Body of pancreas (tissue), 4 donors: ENCODE data around the gene NOL4L. TPM values are rescaled to one million over a fixed set of nuclear protein-coding genes. Genes with fewer than 3 reads are reported as not detected.
"Not testable (repeated sequence)": the region's sequence is repeated elsewhere in the genome, so short reads cannot be mapped to it uniquely, and the experiment has no call there.

Experiments used
- ATAC-seq: fragments of 150-250 bp; one replicate; pipeline ENCODE4 v1.9.1; 2016
- DNase-seq, 4 donors: peaks; one replicate each; pipeline ENCODE4 v3.0.0-alpha.2; 2019
- H3K27ac ChIP-seq, 4 donors: fragments of 200-600 bp; sonication (generic); 1 replicate in 3 of 4; 2 replicates in 1 of 4; pipeline versions ENCODE4 v1.5.1 to v1.6.1; 2016 to 2019; ENCODE audit warnings: mild to moderate bottlenecking in 1 of 4, mixed read lengths in 1 of 4, moderate library complexity in 1 of 4
- H3K27me3 ChIP-seq, 2 donors: fragments of 200-600 bp; sonication (generic); one replicate each; pipeline ENCODE4 v1.6.0; 2016; ENCODE audit warnings: mild to moderate bottlenecking in 1 of 2
- H3K36me3 ChIP-seq, 2 donors: fragments of 200-600 bp; sonication (generic); replicated peaks in 1 of 2; 2 replicates each; pipeline ENCODE4 v1.5.1; 2016; ENCODE audit warnings: low read depth in 2 of 2; ENCODE audit not compliant: insufficient read depth in 1 of 2
- H3K4me1 ChIP-seq: fragments of 200-600 bp; sonication (generic); one replicate; pipeline ENCODE4 v1.6.0; 2016
- H3K4me3 ChIP-seq, 2 donors: fragments of 200-600 bp; sonication (generic); 1 replicate in 1 of 2; 2 replicates in 1 of 2; pipeline ENCODE4 v1.5.1; 2016 to 2019
- H3K9me3 ChIP-seq, 3 donors: fragments of 200-600 bp; sonication (generic); 1 replicate in 2 of 3; 2 replicates in 1 of 3; pipeline ENCODE4 v1.5.1; 2016
- CTCF ChIP-seq, 7 experiments: fragments of 450-650 bp in 4 of 7; fragments of 200-600 bp in 3 of 7; sonication (generic) in 3 of 7; IDR thresholded peaks; one replicate each; pipeline ENCODE4 v1.5.1; 2016 to 2019; ENCODE audit warnings: antibody characterized with exemption in 7 of 7
- POLR2A ChIP-seq, 3 donors: fragments of 450-650 bp; IDR thresholded peaks; one replicate each; pipeline ENCODE4 v1.6.1; 2016; ENCODE audit warnings: antibody characterized with exemption in 3 of 3, mild to moderate bottlenecking in 2 of 3
- WGBS, 2 donors: methylation state at CpG; one replicate each; pipeline ENCODE4 v1.1.5; 2017; 5-methylcytosine and 5-hydroxymethylcytosine counted together
- intact Hi-C: fragments of 100-400 bp; cut with DNase I; formaldehyde crosslinking; loops from one replicate; pipeline ENCODE4 v1.15.1; 2023
- total RNA-seq, 2 donors: library from RNA; depleted of rRNA; stranded (reverse); fragments of >200 nt; gene quantifications; one replicate each; pipeline ENCODE4 v1.1.0, GENCODE V29; 2016

NOL4L gene
- total RNA-seq, 2 donors from 2014 or later, result 15.0 to 36.9 TPM

- H3K4me1 ChIP-seq, result peaks cover 14% of the 10 kb centered on the region
- no peak for DNase-seq
- no peak for TF ChIP-seq CTCF (IDR thresholded peaks at IDR 0.05)
- TF ChIP-seq POLR2A (IDR thresholded peaks at IDR 0.05), result no peak
- H3K27ac ChIP-seq, result no peak overlapping the region
- 61 to 80% methylated on average over 2 of the region's 2 CpGs for WGBS, 2 donors
- H3K4me3 ChIP-seq, result no peak overlapping the region
- H3K9me3 ChIP-seq, result no peaks in the 10 kb centered on the region
- ATAC-seq, result no peak
- H3K36me3 ChIP-seq, result no peaks in the 10 kb centered on the region
- no peaks in the 10 kb centered on the region for H3K27me3 ChIP-seq
- intact Hi-C loops, result no loop called here
Measured at GRCh38 chr20:32415494-32415893, 169.6 kb downstream of the NOL4L start.

- intact Hi-C loops, result no loop called here
- Histone ChIP-seq H3K36me3 (no peaks in the 10 kb centered on the region), H3K27ac (no peak overlapping the region), H3K27me3 (no peaks in the 10 kb centered on the region), H3K4me1 (peaks cover 14% of the 10 kb centered on the region), H3K9me3 (no peaks in the 10 kb centered on the region), H3K4me3 (no peak overlapping the region)
- ATAC-seq (no peak), DNase-seq (no peak)
- 85 to 100% methylated on average over 2 of the region's 2 CpGs for WGBS, 2 donors
- TF ChIP-seq POLR2A (IDR thresholded peaks at IDR 0.05), result no peak
- no peak for TF ChIP-seq CTCF (IDR thresholded peaks at IDR 0.05)
Measured at GRCh38 chr20:32411955-32412706, 173.0 kb downstream of the NOL4L start.

- H3K4me3 ChIP-seq, intact Hi-C loops, ATAC-seq, H3K27ac ChIP-seq, H3K36me3 ChIP-seq, H3K9me3 ChIP-seq, DNase-seq, H3K27me3 ChIP-seq, H3K4me1 ChIP-seq: not testable (repeated sequence)
- WGBS, 2 donors, result 87 to 88% methylated on average over 9 of the region's 9 CpGs
Measured at GRCh38 chr20:32407131-32407750, 177.9 kb downstream of the NOL4L start.

- Histone ChIP-seq H3K36me3 (no peaks in the 10 kb centered on the region), H3K4me1 (no peaks in the 10 kb centered on the region), H3K27me3 (no peaks in the 10 kb centered on the region), H3K4me3 (no peak overlapping the region), H3K27ac (no peak overlapping the region), H3K9me3 (no peaks in the 10 kb centered on the region)
- 96 to 100% methylated on average over 4 of the region's 4 CpGs for WGBS, 2 donors
- intact Hi-C loops, result no loop called here
- TF ChIP-seq POLR2A (IDR thresholded peaks at IDR 0.05) (no peak), CTCF (IDR thresholded peaks at IDR 0.05) (no peak)
- no peak for DNase-seq
- ATAC-seq, result no peak
Measured at GRCh38 chr20:32406701-32407100, 178.4 kb downstream of the NOL4L start.

- WGBS, 2 donors, result 71 to 79% methylated on average over 2 of the region's 2 CpGs
Measured at GRCh38 chr20:32404017-32404416, 181.1 kb downstream of the NOL4L start.

More at GRCh38 chr20:32404017-32404416, 181.1 kb downstream of the NOL4L start:
- DNase-seq, result no peak
- Histone ChIP-seq H3K27me3 (no peaks in the 10 kb centered on the region), H3K4me1 (no peaks in the 10 kb centered on the region), H3K36me3 (no peaks in the 10 kb centered on the region), H3K27ac (no peak overlapping the region), H3K4me3 (no peak overlapping the region), H3K9me3 (no peaks in the 10 kb centered on the region)
- TF ChIP-seq POLR2A (IDR thresholded peaks at IDR 0.05) (no peak), CTCF (IDR thresholded peaks at IDR 0.05) (no peak)
- intact Hi-C loops, result no loop called here
- no peak for ATAC-seq
